Breast epithelium (tissue), 4 donors: Measurements from ENCODE around the gene CETN3. TPM values are rescaled to one million over a fixed set of nuclear protein-coding genes. Genes with fewer than 3 reads are reported as not detected.

Source experiments
- DNase-seq, 2 donors: peaks; one replicate each; pipeline ENCODE4 v3.0.0-alpha.2; 2019; ENCODE audit warnings: low spot score in 2 of 2
- H3K27ac ChIP-seq, 2 donors: fragments of 200-600 bp; sonication (generic) in 1 of 2; one replicate each; pipeline ENCODE4 v1.5.1; 2016 to 2019; ENCODE audit warnings: mild to moderate bottlenecking in 1 of 2
- H3K27me3 ChIP-seq, 2 donors: fragments of 200-600 bp; sonication (generic) in 1 of 2; one replicate each; pipeline versions ENCODE4 v1.5.1 to v1.6.0; 2017 to 2019; ENCODE audit warnings: control low read depth in 1 of 2, mild to moderate bottlenecking in 1 of 2
- H3K36me3 ChIP-seq: fragments of 200-600 bp; one replicate; pipeline ENCODE4 v1.5.1; 2019
- H3K4me1 ChIP-seq, 2 donors: fragments of 200-600 bp; sonication (generic); one replicate each; pipeline ENCODE4 v1.5.1; 2016 to 2019; ENCODE audit warnings: control low read depth in 1 of 2
- H3K4me3 ChIP-seq, 3 donors: fragments of 200-600 bp; sonication (generic); 1 replicate in 2 of 3; 2 replicates in 1 of 3; pipeline ENCODE4 v1.5.1; 2016 to 2019; ENCODE audit warnings: mild to moderate bottlenecking in 3 of 3, moderate library complexity in 2 of 3
- H3K9me3 ChIP-seq, 2 donors: fragments of 200-600 bp; sonication (generic) in 1 of 2; one replicate each; pipeline ENCODE4 v1.5.1; 2016 to 2019; ENCODE audit warnings: control low read depth in 1 of 2
- POLR2A ChIP-seq: fragments of 450-650 bp; IDR thresholded peaks from one replicate; pipeline ENCODE4 v1.6.1; 2016; ENCODE audit warnings: antibody characterized with exemption, mild to moderate bottlenecking, moderate library complexity
- POLR2AphosphoS5 ChIP-seq, 3 donors: sonication (generic); formaldehyde crosslinking; IDR thresholded peaks; one replicate each; pipeline ENCODE4 v1.6.1; 2017; ENCODE audit warnings: antibody characterized with exemption in 3 of 3
- intact Hi-C: fragments of 100-400 bp; cut with DNase I; formaldehyde crosslinking; loops from one replicate; pipeline ENCODE4 v1.15.1; 2023; ENCODE audit warnings: low total_unique reads
- total RNA-seq, 3 donors: library from RNA; depleted of rRNA; stranded (reverse); fragments of >200 nt; gene quantifications; one replicate each; pipeline ENCODE4 v1.1.0, GENCODE V29; 2016
- TF ChIP-seq, protein P1 (sequence below), 3 donors: fragments of 450-650 bp; IDR thresholded peaks; one replicate each; pipeline ENCODE4 v1.5.1; 2016 to 2017; ENCODE audit warnings: antibody characterized with exemption in 3 of 3, mild to moderate bottlenecking in 3 of 3, moderate library complexity in 3 of 3

CETN3 gene
- total RNA-seq, 3 donors from 2014 or later: 7.7 to 13.8 (median 11.8) TPM

DNA sequence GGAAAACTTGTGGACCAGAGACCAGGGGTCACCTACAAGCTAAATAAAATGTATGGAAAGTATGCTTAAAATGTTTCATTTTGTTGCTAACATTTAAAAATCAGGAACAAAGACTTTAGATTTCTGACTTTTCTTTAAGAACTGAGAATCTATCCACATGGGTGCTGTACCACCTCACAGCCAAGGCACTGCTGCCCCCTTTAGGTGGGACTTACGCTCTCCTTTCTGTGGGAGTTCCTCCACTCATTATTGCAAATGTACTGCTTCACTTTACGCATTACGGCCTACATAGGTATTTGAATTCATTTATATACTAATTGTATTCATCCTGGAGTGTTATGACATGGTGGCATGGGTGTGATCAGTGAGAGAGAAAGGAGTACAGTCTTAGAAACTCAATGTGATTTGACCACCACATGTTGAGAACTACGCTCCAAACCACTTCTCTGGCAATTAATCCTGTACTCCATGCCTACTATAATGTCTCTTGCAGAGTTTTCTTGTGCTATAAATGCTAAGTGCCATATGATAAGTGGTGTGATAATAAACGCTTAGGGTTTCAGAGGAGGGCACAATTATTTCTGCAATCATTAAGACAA, 24.7 kb upstream of the CETN3 start:
- H3K36me3 ChIP-seq: no peaks in the 10 kb centered on the region
- no peaks in the 10 kb centered on the region for H3K9me3 ChIP-seq
- TF ChIP-seq, protein P1, sequence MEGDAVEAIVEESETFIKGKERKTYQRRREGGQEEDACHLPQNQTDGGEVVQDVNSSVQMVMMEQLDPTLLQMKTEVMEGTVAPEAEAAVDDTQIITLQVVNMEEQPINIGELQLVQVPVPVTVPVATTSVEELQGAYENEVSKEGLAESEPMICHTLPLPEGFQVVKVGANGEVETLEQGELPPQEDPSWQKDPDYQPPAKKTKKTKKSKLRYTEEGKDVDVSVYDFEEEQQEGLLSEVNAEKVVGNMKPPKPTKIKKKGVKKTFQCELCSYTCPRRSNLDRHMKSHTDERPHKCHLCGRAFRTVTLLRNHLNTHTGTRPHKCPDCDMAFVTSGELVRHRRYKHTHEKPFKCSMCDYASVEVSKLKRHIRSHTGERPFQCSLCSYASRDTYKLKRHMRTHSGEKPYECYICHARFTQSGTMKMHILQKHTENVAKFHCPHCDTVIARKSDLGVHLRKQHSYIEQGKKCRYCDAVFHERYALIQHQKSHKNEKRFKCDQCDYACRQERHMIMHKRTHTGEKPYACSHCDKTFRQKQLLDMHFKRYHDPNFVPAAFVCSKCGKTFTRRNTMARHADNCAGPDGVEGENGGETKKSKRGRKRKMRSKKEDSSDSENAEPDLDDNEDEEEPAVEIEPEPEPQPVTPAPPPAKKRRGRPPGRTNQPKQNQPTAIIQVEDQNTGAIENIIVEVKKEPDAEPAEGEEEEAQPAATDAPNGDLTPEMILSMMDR (IDR thresholded peaks at IDR 0.05): peak in 1 of 3 donors; percentile 9
- TF ChIP-seq POLR2AphosphoS5 (IDR thresholded peaks at IDR 0.05): no peak
- TF ChIP-seq POLR2A: no peak
- no peak for DNase-seq
- intact Hi-C loops: no loop called here
- no peaks in the 10 kb centered on the region for H3K27me3 ChIP-seq
- H3K27ac ChIP-seq: no peak overlapping the region
- H3K4me3 ChIP-seq: no peak overlapping the region
- peaks cover 0 to 6% of the 10 kb centered on the region in 2 donors for H3K4me1 ChIP-seq

DNA sequence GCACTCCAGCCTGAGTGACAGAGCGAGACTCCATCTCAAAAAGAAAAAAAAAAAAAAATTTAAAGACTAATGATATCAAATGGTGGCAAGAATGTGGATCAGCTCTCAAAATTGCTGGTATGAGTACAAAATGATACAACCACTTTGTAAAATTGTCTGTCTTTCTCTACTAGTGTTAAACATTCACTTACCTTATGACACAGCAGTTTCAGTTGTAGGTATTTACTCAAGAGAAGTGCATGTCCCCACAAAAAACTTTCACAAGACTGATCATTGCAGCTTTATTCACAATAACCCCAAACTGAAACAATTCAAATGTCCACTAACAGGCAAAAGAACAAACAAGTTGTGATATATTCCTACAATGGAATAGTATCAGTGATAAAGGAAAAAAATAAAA, 14.7 kb upstream of the CETN3 start:
- Histone ChIP-seq H3K27me3 (no peaks in the 10 kb centered on the region), H3K36me3 (no peaks in the 10 kb centered on the region), H3K9me3 (no peaks in the 10 kb centered on the region), H3K4me1 (no peaks in the 10 kb centered on the region), H3K27ac (no peak overlapping the region), H3K4me3 (no peak overlapping the region)
- intact Hi-C loops: no loop called here
- TF ChIP-seq POLR2A: no peak
- TF ChIP-seq POLR2AphosphoS5 (IDR thresholded peaks at IDR 0.05): no peak
- TF ChIP-seq, protein P1 (IDR thresholded peaks at IDR 0.05): no peak
- no peak for DNase-seq

DNA sequence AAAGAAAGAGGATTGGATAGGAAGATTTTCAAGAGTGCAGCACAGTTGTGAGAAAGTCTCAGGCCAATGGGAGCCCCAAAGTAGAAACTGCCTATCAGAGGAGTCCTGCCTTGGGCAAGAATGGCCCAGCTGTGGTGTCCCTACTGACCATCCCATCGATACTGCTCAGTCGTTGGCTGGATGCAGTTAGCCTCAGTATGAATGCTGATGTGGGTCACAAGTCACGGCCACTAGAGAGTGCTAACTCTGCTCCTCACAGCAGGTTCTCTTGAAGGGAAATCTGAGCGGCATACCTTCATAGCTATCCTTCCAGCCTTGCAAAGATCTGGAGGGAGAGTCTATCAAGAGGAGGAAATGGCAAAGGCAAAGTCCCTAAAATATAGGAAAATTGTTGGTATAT, 11.6 kb upstream of the CETN3 start:
- no peak overlapping the region for H3K27ac ChIP-seq
- intact Hi-C loops: no loop called here
- H3K36me3 ChIP-seq: no peaks in the 10 kb centered on the region
- TF ChIP-seq, protein P1 (IDR thresholded peaks at IDR 0.05): no peak
- DNase-seq: no peak
- H3K4me3 ChIP-seq: no peak overlapping the region
- H3K27me3 ChIP-seq: no peaks in the 10 kb centered on the region
- no peaks in the 10 kb centered on the region for H3K4me1 ChIP-seq
- no peaks in the 10 kb centered on the region for H3K9me3 ChIP-seq

DNA sequence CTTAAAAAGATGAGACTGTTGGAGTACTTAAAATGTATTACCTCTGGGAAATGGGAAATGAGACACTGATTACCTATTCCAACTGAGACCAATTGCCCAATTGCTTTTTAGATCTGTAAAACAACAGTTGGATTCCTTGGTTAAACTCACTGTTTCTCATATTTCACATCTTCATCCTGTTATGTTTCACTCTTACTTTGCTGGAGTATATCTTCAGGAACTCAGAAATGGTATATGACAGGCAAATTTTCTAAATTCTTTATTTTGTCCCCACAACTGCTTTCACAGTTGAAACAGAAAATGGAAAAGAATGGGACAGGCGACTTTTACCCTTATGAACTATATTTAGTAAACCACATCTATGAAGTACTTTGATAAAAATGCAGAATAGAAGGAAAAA, 8.7 kb upstream of the CETN3 start:
- intact Hi-C loops: no loop called here
- H3K9me3 ChIP-seq: no peaks in the 10 kb centered on the region
- TF ChIP-seq, protein P1 (IDR thresholded peaks at IDR 0.05): no peak
- no peak for TF ChIP-seq POLR2AphosphoS5 (IDR thresholded peaks at IDR 0.05)

DNA sequence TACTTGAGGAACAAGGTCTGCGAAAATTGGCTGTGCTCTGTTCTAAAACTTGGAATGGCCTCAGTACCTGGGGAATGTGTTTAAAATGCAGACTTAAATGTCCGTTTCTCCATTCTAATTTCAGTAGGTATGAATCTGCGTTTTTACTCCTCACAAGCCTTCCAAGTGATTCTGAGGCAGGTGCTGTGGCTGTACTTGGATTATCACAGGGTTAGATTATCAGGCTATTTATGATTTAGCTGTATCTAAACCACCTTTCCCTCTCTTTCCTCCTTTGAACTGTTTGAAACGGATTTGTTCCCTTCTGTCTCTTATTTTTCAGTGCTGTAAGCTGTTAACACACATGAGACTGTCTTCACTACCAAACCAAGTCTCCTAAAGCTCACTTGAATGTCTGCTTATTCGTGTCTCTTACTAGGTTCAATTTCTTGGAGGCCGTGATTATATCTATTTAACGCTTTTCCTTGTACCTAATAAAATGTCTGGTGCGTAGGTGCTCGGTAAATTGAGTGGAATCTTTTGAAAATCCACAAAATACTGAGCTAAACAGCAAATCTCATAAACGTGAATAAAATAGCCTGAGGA, 714 bp upstream of the CETN3 start:
- H3K27me3 ChIP-seq: no peaks in the 10 kb centered on the region
- H3K4me3 ChIP-seq: peak overlapping the region; percentile 61 to 87 (median 84)
- intact Hi-C loops: no loop called here
- H3K27ac ChIP-seq: peak overlapping the region; percentile 92 to 96
- H3K36me3 ChIP-seq: no peaks in the 10 kb centered on the region
- no peak for TF ChIP-seq POLR2A
- TF ChIP-seq POLR2AphosphoS5 (IDR thresholded peaks at IDR 0.05): no peak
- TF ChIP-seq, protein P1 (IDR thresholded peaks at IDR 0.05): peak in 1 of 3 donors; percentile 13
- H3K4me1 ChIP-seq: peaks cover 0 to 2% of the 10 kb centered on the region in 2 donors
- DNase-seq: no peak
- no peaks in the 10 kb centered on the region for H3K9me3 ChIP-seq

More for the DNA sequence above, 8.7 kb upstream of the CETN3 start:
- H3K27me3 ChIP-seq: no peaks in the 10 kb centered on the region
- no peaks in the 10 kb centered on the region for H3K36me3 ChIP-seq
- no peak overlapping the region for H3K4me3 ChIP-seq
- H3K4me1 ChIP-seq: no peaks in the 10 kb centered on the region
- no peak for DNase-seq
- no peak overlapping the region for H3K27ac ChIP-seq
